HG03135 (cell line): ENCODE results near the gene ALDH1L1.

Experiments
- ATAC-seq: cut with Tn5 transposase; IDR thresholded peaks from one replicate; pipeline ENCODE4 v1.9.1; 2021; ENCODE audit warnings: mild to moderate bottlenecking, moderate library complexity; ENCODE audit not compliant: unreplicated experiment

The ALDH1L1 gene

DNA sequence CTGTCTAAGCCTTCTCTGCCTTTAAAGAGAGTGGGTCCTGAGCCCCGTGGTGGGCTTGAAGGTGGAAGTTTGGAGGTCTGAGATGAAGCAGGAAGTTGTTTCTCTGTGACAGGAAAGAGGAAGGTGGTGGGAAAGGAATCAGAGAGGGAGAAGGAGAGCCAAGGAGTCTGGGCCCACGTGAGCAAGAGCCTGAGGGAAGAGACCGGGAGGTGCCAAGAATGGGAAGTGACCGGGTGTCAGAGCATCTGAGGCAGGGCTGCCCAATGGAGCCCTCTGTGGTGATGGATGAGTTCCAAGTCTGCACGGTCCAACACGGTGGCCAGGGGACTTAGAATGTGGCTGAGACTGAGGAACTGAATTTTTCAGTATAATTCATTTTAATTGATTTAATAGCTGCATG is 24.6 kb downstream of the ALDH1L1 start:
- no peak for ATAC-seq

DNA sequence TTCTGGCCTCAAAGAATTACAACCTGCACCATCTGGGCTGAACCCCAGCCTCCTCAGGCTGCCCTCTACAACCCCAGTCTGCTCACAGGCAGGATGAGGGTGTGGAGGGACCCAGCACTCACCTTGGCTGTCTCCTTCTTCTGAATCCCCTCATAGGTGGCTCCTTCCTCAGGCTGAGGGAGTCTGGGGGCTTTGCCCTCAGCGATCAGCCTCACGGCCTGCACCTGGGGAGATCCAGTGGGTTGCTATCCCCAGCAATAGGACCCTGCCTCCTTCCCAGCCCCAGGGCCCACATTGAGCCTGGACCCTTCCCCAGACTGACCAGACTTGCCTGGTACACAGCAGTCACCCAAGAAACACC is 25.1 kb downstream of the ALDH1L1 start:
- no peak for ATAC-seq

DNA sequence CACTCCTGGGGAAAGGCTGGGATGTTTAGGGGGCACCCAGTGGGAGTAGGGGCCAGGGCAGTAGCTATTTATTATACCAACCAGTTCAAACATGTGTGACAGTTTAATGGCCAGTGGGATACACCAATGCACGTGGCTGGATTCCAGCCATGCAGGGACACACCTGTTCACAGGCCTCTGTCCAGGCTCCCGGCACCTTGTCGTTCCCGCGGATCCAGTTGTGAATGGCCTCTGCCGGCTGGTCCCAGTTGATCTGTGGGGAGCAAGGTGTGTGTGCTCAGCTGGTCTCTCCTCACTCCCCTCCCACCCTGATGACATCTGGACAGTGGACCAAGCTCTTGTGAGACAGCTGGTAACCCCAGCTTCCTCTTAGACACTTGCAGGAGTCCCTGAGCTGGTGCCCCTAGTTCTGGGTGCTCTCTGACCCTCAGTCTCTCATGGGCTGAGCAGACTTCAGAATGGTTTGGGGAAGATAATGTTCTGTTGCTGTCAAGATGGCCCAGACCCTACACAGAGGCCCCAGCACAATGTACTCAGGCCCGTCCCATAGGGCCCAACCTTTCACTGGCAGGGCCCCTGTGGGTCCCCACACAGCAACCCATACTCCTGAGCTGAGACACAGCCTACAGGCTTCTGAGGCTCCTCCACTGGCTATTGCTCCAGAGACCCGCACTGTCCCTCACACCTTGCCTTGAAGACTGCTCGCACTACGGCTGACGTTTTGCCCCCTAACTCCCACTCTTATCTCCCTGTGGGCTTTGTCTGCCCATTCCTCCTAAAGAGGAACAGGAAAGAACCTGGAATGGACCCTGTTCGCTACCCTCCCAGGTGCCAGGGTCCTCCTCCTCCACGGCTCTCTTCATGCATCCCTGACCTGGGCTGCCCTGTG is 25.8 kb downstream of the ALDH1L1 start:
- ATAC-seq, result no peak

DNA sequence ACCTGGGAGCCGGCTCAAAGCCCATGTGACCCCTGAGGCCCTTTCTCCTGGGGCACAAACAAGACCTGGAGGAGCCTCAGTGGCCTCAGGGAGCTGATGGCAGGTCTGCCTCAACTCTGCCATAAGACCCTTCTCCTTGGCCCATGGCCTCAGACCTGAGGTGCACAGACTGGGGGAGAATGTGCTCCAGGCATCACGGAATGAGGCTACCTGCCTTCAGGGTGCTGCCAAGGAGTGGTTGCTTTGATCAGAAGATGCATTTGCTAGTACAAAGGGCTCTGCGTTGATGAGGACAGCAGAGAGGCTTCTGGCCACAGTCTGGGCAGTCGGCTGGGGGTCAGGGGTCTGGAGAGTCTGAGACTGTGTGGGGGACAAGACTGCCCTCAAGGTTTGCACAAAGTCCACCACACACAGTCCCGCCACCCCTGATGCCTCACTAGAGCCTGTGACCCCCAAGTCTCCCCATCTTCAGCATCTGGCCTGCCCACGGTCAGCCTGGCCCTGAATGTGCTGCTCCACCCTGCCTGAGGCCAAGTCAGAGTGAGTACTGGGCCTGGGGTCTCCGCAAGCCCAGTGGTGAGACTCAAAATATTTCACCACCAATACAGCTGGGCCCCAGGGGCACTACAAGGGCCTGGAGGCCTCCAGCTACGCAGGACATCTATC is 26.6 kb downstream of the ALDH1L1 start:
- ATAC-seq, result no peak

DNA sequence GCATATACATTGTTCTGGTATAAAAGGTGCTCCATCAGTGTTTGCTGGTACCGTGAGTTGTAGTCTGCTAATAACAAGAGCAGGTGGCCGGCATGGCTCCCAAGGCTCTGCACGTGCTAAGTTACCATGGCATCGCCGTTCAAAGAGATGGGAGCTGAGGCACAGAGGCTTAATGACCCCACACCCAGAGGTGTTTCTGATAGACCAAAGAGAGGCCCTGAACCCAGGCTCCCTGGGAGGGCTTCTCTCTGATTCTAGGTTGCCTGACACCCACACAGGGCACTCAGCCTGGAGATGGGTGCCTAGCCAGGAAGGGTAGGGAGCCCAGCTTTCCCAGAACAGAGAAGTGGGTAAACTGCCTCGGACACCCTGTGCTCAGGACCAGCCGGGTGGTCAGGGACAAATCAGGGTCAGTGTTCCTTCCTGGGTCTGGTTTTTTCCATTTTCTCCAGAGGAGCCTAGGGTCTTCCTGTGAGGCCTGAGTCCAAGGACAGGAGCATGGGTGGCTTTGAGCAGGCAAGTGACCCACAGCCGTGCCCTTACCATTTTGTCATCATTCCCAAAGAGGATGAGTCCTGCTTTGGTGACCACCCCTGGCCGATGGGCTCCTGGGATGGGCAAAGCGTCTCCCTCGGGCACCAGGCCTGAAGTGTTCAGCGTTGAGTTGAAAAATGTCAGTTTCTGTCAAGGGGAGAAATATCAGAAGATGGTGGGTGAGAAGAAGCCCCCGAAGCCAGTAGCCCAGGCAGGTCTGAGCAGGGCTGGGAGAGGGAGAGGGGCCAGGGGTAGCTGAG is 27.3 kb downstream of the ALDH1L1 start:
- ATAC-seq, result no peak

DNA sequence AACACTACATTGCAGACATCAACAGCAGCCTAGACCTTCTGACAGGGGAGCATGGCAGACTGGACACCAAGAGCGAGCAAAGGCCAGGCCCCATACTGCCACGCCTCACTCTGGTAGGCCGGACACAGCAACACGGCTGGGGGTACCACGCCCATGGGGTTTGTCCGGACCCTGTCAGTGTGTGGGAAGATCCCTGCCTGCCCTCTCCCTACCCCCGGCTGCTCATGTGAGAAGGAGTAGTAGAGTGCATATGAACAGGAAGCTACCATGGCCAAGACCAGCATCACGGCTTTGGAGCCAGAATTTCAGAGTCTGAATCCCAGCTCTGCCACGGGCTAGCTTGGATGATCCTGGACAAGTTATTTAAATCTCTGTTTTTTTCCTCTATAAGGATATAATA is 27.9 kb downstream of the ALDH1L1 start:
- ATAC-seq, result no peak

DNA sequence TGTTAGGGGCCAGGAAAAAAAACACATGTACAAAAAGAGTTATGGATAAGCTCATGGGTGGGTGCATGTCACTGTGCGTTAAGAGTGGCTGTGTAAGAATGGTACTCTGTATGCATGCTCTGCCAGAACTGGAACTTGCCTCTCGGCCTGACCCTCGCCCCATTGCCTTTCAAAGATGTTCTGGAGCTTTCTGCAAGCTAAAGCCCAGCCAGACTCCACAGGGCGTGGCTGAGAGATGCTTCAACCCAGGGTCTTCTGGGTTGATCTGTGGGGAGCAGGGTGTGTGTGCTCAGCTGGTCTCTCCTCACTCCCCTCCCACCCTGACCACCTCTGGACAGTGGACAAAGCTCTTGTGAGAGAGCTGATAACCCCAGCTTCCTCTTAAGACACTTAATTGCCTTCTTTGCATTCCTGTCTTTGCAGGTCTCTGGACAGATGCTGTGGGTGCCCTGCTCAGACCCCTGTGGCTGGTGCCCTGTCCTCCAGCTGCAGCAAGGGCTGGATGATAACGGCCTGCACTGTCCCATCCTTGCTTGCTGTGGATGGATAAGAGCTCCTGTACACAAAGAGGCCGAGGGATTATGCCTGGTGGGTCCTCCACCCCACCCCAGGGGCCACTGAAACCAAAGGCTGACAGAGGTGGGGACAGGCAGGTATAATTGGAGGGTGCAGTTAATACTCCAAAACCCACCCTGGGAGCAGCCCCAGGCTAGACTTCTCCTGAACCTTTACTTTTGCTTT is 28.7 kb downstream of the ALDH1L1 start:
- ATAC-seq, result no peak

DNA sequence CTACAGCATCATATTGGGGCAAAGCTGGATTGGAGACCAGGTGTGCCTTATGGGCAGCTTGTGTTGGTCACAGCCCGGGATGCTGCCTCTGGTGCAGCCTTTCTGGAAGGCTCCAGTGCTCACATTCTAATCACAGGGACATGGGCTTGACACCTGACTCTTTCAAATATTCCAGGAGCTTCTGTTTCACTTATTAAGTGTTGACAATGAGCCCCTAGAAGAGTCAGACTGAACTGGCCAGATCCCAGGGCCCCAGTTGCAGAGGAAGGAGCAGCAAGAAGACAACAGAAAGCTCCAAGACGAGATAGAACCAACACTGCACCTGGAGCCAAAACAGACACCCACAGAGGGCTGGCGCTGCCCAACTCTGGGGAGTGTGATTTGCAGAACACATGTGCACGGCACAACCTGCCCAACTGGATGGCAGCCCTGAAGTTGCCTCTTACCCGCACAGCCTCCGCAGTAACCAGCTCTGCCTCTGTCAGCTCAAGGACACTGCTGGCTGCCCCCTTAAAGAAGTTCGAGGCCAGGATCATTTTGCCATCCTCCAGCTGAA is 30.3 kb downstream of the ALDH1L1 start:
- no peak for ATAC-seq

DNA sequence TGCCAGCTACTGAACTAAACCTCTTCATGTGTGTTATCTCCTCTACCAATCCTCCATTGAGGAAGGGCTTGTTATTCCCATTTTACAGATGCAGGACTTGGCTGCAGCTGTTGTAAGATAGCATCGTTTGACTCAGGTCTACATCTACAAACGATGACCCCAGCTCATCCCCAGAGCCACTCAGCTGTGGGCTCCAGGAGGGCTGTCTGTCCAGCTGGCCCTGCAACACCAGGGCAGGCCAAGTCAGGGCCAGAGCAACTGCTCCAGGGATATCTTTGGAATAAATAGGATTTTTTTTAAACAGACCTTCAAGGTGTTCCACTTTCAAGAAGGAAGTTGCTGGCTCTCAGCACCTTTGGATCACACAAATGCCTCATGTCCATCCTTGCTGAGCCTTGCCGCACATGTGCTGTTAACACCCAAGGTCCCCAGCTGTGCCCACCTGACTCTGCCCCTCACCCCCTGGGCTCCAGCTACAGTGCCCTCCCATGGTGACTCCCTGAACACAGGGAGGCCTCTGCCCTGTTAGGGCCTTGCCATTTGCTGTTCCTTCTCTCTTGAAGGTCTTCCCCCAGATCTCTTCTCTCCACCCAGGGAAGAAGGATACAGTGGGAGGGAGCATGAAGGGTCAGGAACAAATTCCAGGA is 31.0 kb downstream of the ALDH1L1 start:
- no peak for ATAC-seq

DNA sequence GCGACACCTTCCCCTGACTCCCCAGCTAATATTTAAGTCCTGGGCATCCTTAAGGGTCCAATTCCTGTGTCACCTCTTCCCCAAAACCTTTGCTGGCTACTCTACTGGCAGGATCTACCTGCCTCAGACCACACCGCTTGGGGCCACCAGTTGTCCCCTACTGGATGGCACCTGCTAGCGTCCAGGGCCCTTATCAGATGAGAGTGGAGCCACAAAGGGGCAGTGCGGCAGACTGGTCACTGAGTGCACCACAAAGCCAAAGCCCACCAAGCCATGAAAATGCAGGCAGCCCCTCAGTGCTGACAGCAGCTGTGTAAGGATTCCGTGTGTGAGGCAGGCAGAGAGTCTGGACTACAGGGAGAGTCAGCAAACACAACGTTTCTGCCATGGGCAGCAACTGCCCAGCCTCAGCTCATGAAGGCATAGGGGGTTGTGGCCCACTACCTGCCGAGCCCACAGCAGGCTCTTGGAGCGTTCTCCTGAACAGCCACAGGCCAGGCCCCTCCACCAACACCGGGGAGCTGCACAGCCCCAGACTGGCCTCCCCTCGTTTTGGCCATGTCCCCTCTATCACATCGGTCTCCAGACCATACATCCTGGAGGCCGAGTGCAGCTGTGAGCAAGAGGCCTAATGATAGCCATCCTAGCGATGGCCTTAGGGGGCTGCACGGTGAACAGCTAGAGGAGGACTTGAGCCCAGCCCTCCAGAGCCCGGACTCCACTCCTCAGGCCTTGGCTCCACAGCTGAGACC is 32.3 kb downstream of the ALDH1L1 start:
- no peak for ATAC-seq

DNA sequence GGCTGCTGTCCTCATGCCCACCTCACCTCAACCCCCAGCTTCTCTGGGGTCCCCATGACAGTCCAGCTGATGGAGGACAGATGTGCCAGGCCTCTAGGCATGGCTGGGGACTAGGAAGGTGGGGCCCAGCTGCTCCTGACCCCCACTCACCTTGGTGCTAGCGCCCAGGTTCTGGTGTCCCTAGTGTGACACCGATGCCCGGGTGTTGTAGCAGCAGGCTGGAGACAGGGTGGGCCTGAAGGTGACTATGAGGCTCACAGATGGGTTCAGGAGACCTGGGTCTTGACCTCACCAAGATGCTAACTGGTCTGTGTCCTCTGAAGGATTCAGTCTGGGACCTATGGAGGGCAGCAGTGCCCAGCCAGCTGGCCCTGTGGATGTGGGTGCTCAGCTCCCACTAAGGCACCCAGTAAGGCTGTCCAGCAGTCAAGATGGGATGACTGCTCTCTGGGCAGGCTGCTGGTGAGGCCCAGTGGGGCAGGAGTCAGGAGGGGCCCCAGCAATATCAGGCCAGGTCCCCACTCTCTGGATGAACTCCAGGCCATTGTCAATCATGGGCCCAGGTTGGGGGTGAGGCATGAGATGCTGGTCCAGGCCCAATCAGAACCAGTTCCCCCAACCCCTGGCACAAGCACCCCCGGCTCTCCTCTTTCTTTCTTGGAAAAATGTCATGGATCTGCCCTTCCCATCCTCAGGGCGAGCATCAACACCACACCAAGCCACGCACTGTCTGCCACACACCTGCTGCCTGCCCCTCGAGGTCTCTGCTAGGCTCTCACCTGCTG is 33.0 kb downstream of the ALDH1L1 start:
- no peak for ATAC-seq

DNA sequence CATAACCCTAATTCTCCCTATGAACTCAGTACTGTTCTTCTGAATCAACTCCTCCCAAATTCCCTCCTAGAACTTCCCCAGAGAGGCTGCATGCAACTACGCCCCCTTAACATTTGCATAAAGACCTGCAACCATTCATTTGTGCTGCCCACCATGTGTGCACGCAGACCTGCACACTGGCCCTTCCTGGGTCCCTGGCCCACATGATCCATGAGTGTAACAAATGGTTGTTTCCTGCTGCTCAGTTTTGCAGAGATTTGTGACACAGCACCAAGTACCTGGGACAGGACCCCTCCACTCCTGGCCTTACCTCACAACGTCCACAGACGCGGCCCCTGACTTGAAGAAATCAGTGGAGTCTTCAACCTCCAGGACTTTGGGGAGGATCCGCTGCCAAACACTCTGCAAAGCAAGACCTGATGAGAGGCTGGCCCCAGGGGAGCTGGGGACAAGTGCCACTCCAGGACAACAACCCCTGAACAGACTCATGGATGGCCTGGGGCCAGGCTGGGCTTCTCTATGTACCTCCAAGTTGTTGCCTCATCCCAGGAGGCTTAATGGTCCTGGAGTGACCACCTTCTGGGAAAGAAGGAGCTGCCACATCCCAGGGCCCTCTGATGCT is 33.8 kb downstream of the ALDH1L1 start:
- no peak for ATAC-seq

DNA sequence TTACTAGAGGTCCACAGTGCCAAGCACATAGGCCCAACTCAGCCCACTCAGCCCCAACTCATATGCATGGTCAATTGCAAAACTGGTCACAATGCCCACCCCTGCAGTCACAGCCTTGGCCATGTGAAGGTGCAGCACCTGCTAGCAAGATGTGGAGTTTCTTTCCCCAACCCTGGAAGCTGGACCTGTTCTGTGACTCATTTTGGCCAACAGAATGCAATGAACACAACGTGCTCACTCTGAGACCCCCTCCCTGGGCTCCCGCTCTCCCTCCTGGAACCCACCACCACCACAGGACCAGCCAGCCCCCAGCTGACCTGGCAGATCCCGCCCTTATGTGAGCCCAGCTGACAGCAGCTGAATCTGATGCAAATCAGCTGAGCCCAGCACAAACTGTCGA is 34.4 kb downstream of the ALDH1L1 start:
- ATAC-seq, result no peak

DNA sequence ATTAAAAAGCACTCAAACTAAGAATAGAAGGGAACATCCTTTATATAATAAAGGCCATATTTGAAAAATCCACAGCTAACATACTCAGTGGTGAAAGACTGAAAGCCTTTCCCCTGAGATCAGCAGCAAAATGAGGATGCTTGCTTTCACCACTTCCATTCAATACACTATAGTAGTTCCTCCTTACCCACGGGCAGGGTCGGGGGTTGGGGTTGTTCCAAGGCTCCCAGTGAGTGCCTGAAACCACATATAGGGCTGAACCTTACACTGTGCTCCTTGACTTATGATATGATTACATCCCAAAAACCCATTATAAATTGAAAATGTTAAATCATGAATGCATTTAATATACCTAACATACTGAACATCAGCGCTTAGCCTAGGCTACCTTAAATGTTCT is 37.7 kb downstream of the ALDH1L1 start:
- no peak for ATAC-seq

DNA sequence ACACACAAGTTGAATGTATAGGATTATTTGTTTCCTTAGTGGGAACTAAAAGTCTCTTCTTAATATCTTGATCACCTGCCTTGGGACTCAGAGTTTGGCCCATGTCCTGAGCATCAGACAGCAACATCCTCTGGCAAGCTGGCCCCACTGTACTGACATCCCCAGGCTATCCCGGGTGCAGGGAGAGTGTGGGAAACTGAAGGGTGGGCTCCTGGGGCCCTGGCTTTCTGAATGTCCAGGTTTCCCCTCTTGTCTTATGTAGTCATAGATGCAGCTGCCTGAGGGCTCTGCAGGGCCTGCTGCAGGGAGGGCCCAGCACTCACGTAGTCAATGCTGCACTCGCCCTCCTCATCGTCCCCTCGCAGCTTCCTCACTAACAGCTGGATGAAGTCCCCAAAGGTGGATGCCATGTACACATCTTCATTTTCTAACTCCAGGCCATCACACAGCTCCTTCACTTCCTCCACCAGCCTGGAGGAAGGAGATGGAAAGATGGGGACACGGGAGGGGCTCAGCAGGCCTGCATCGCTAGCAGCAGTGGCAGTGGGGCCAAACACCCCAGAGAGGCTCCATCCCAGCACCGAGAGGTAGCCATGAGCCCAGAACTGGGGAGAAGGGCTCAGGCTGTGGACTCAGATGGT is 42.8 kb downstream of the ALDH1L1 start:
- ATAC-seq, result no peak

DNA sequence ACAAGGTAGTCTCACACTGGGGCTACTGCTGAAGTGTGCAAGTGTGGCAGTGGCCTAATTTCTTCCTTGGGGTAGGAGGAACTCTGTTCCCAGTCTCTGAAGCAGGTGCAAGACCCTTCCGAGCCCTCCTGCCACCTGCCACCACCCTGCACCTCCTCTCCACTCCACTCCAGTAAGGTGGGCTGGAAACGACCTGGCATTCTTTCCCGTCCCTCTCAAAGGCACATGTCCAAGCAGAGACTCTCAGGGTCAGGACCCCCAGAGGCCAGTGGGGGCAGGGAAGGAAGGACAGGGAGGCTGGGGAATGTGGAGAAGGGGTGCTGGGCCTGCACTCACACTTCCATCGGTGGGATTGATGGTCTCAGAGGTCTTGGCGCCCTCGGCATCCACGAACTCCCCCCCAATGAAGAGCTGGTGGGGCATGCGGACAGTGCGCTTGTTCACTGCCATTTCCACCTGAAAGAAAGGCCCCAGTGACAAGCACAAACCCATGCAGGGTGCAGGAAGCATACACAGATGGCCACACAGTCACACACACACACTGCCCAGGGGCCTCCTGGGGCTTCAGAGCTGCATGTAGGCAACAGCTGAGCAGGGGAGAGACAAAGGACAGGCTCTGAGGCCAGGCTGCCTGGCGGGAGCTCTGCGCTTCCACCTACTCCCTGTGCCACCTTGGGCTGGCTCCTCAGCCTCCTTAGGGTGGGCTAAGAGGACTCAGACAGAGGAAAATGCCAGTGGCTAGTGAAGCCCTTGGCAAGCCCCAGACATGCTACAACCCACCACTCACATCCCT is 43.8 kb downstream of the ALDH1L1 start:
- no peak for ATAC-seq
